GM12872 (cell line): ENCODE data around the gene ST6GALNAC1.

Experiments used
- CTCF ChIP-seq: IDR thresholded peaks from 3 replicates; pipeline ENCODE4 v1.5.1; 2011; ENCODE audit warnings: low read depth, mild to moderate bottlenecking, low read length, moderate library complexity; ENCODE audit not compliant: insufficient read depth

Gene ST6GALNAC1

GRCh38 chr17:76681222-76682137, 37.9 kb upstream of the ST6GALNAC1 start:
- peak; percentile 87 for TF ChIP-seq CTCF

GRCh38 chr17:76679239-76679638, 35.7 kb upstream of the ST6GALNAC1 start:
- TF ChIP-seq CTCF: no peak

- TF ChIP-seq CTCF: no peak
Observed at GRCh38 chr17:76678330-76678729, 34.8 kb upstream of the ST6GALNAC1 start.

- no peak for TF ChIP-seq CTCF
Observed at GRCh38 chr17:76677406-76677805, 33.8 kb upstream of the ST6GALNAC1 start.

GRCh38 chr17:76676629-76677028, 33.1 kb upstream of the ST6GALNAC1 start:
- no peak for TF ChIP-seq CTCF

- no peak for TF ChIP-seq CTCF
Observed at GRCh38 chr17:76675648-76676047, 32.1 kb upstream of the ST6GALNAC1 start.

GRCh38 chr17:76674600-76674999, 31.0 kb upstream of the ST6GALNAC1 start:
- no peak for TF ChIP-seq CTCF
